Upper lobe of right lung (tissue), 1 donor: ENCODE data around the gene CADM1. TPM values are rescaled to one million over a fixed set of nuclear protein-coding genes. Genes with fewer than 3 reads are reported as not detected.

Experiments
- ATAC-seq: fragments of 200-7000 bp; cut with Tn5 transposase; one replicate; pipeline ENCODE4 v1.9.1; 2020; ENCODE audit warnings: mild to moderate bottlenecking, moderate library complexity
- DNase-seq: peaks from one replicate; pipeline ENCODE4 v3.0.0-alpha.2; 2020
- H3K27ac ChIP-seq: fragments of 200-600 bp; one replicate; pipeline ENCODE4 v1.8.0; 2022
- H3K27me3 ChIP-seq: fragments of 200-600 bp; one replicate; pipeline ENCODE4 v1.8.0; 2022; ENCODE audit warnings: mild to moderate bottlenecking
- H3K36me3 ChIP-seq: fragments of 200-600 bp; one replicate; pipeline ENCODE4 v1.8.0; 2022
- H3K4me1 ChIP-seq: fragments of 200-600 bp; one replicate; pipeline ENCODE4 v1.8.0; 2022
- H3K4me3 ChIP-seq: fragments of 200-600 bp; one replicate; pipeline ENCODE4 v1.8.0; 2022; ENCODE audit warnings: mild to moderate bottlenecking
- H3K9me3 ChIP-seq: fragments of 200-600 bp; one replicate; pipeline ENCODE4 v1.8.0; 2022
- CTCF ChIP-seq: fragments of 200-600 bp; IDR thresholded peaks from one replicate; pipeline ENCODE4 v1.8.0; 2022; ENCODE audit warnings: antibody characterized with exemption
- intact Hi-C: fragments of 100-400 bp; cut with DNase I; formaldehyde crosslinking; loops from one replicate; pipeline ENCODE4 v1.11.0; 2022
- total RNA-seq: library from RNA; stranded (reverse); fragmentation: NEBNext Ultra II Directional; extraction: Animal tissue kit (Norgen Biotek cat#: 25700); gene quantifications from one replicate; pipeline ENCODE4 v1.2.1, GENCODE V29; 2021
- donor health status: DM: no; HTN: yes; CAD: no; lungs with severe emphysema.

Gene CADM1
- total RNA-seq, 1 donor from 2014 or later, result 222 TPM

- Histone ChIP-seq H3K36me3 (peaks cover 15% of the 10 kb centered on the region), H3K4me3 (no peak overlapping the region), H3K4me1 (no peaks in the 10 kb centered on the region), H3K27me3 (no peaks in the 10 kb centered on the region), H3K27ac (no peak overlapping the region), H3K9me3 (no peaks in the 10 kb centered on the region)
- ATAC-seq, result no peak
- no peak for TF ChIP-seq CTCF
- intact Hi-C loops, result no loop called here
- no peak for DNase-seq
These were observed 265.4 kb downstream of the CADM1 start for GRCh38 chr11:115238791-115239190.

- intact Hi-C loops, result no loop called here
- ATAC-seq (no peak), DNase-seq (no peak)
- H3K27me3 ChIP-seq, result no peaks in the 10 kb centered on the region
- H3K27ac ChIP-seq, result no peak overlapping the region
- no peaks in the 10 kb centered on the region for H3K4me1 ChIP-seq
- H3K36me3 ChIP-seq, result peaks cover 15% of the 10 kb centered on the region
- no peak for TF ChIP-seq CTCF
- no peaks in the 10 kb centered on the region for H3K9me3 ChIP-seq
- no peak overlapping the region for H3K4me3 ChIP-seq
These were observed 266.1 kb downstream of the CADM1 start for GRCh38 chr11:115238086-115238485.

- Histone ChIP-seq H3K4me3 (no peak overlapping the region), H3K4me1 (no peaks in the 10 kb centered on the region), H3K9me3 (no peaks in the 10 kb centered on the region), H3K27ac (no peak overlapping the region), H3K36me3 (peaks cover 15% of the 10 kb centered on the region), H3K27me3 (no peaks in the 10 kb centered on the region)
- no peak for ATAC-seq
- intact Hi-C loops, result no loop called here
- no peak for TF ChIP-seq CTCF
- DNase-seq, result no peak
These were observed 266.6 kb downstream of the CADM1 start for GRCh38 chr11:115237578-115237977.

- H3K4me3 ChIP-seq, result no peak overlapping the region
- intact Hi-C loops, result no loop called here
- no peaks in the 10 kb centered on the region for H3K9me3 ChIP-seq
- H3K4me1 ChIP-seq, result no peaks in the 10 kb centered on the region
- H3K27ac ChIP-seq, result no peak overlapping the region
- ATAC-seq, result no peak
- DNase-seq, result no peak
- TF ChIP-seq CTCF, result no peak
- H3K36me3 ChIP-seq, result peaks cover 23% of the 10 kb centered on the region
- H3K27me3 ChIP-seq, result no peaks in the 10 kb centered on the region
These were observed 269.4 kb downstream of the CADM1 start for GRCh38 chr11:115234794-115235193.

GRCh38 chr11:115226556-115226955 is 277.7 kb downstream of the CADM1 start:
- Histone ChIP-seq H3K36me3 (peaks cover 22% of the 10 kb centered on the region), H3K4me3 (no peak overlapping the region), H3K27ac (no peak overlapping the region), H3K9me3 (no peaks in the 10 kb centered on the region), H3K27me3 (no peaks in the 10 kb centered on the region), H3K4me1 (no peaks in the 10 kb centered on the region)
- TF ChIP-seq CTCF, result no peak
- DNase-seq (no peak), ATAC-seq (peak; percentile 91)
- intact Hi-C loops, result no loop called here

- intact Hi-C loops, result no loop called here
- Histone ChIP-seq H3K27ac (no peak overlapping the region), H3K36me3 (peaks cover 14% of the 10 kb centered on the region), H3K4me3 (no peak overlapping the region), H3K4me1 (no peaks in the 10 kb centered on the region), H3K9me3 (no peaks in the 10 kb centered on the region), H3K27me3 (no peaks in the 10 kb centered on the region)
- no peak for DNase-seq
- no peak for TF ChIP-seq CTCF
- no peak for ATAC-seq
These were observed 279.7 kb downstream of the CADM1 start for GRCh38 chr11:115224551-115224950.
